RWPE1 (cell line): Measurements from ENCODE around the gene CTR9.

Experiments
- CTCF ChIA-PET: fragments of 350-600 bp; sonication (Branson Sonifier 250); formaldehyde crosslinking; extraction: SDS; loops from one replicate; lab custom pipeline; 2021; lab: Yijun Ruan, JAX
- POLR2A ChIA-PET: fragments of 400-600 bp; formaldehyde crosslinking; extraction: SDS; loops from one replicate; lab custom pipeline; 2020; ENCODE audit warnings: antibody characterized with exemption; ENCODE audit not compliant: low non-redundant PET; lab: Yijun Ruan, JAX
- DNase-seq: peaks from one replicate; pipeline ENCODE4 v3.0.0; 2012; ENCODE audit warnings: low spot score
- H3K27ac ChIP-seq: fragments of 450-650 bp; 2 replicates; pipeline ENCODE4 v1.5.1; 2017
- TF ChIP-seq, protein P1 (sequence below): fragments of 450-650 bp; conservative IDR thresholded peaks from 2 replicates; pipeline ENCODE4 v1.5.1; 2017; ENCODE audit warnings: low read depth, mild to moderate bottlenecking

CTR9 gene

DNA sequence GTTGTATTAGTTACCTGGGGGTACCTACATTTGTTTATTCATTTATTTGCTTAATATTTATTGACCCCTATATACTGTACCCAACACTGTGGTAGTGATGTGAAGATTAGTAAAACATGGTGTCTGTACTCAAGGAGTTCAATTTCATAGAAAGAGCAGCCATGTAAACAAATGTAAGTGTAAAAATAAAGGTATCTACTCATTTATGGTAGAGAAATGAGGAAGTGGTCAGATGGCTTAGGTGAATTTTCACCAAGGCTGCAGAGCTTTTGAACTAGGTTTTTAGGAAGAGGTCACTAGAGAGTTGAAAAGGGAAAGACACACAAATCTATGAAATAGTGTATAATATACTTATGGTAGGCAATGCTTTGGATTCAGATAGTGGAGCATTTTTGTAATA, 11.1 kb downstream of the CTR9 start:
- CTCF ChIA-PET: no interaction called here
- no peak for DNase-seq
- POLR2A ChIA-PET: no interaction called here

DNA sequence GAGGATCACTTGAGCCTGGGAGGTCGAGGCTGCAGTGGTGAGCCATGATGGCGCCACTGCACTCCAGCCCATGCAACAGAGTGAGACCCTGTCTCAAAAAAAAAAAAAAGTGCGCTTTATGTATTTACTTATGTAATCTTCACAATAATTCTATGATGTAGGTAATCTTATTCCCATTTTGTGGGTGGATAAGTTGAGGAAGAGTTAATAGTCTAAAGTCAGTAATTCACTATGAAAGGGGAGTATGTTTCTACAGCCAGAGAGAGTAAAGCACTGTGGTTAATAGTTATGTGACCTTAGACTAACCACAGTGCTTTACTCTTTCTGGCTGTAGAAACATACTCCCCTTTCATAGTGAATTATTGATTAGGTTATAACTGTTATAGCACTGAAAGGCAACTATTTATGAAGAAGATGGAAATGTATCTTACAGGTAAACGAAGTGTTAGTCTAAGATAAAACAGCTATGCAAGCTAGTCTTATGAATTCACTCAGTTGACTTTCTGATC, 11.9 kb downstream of the CTR9 start:
- TF ChIP-seq, protein P1, sequence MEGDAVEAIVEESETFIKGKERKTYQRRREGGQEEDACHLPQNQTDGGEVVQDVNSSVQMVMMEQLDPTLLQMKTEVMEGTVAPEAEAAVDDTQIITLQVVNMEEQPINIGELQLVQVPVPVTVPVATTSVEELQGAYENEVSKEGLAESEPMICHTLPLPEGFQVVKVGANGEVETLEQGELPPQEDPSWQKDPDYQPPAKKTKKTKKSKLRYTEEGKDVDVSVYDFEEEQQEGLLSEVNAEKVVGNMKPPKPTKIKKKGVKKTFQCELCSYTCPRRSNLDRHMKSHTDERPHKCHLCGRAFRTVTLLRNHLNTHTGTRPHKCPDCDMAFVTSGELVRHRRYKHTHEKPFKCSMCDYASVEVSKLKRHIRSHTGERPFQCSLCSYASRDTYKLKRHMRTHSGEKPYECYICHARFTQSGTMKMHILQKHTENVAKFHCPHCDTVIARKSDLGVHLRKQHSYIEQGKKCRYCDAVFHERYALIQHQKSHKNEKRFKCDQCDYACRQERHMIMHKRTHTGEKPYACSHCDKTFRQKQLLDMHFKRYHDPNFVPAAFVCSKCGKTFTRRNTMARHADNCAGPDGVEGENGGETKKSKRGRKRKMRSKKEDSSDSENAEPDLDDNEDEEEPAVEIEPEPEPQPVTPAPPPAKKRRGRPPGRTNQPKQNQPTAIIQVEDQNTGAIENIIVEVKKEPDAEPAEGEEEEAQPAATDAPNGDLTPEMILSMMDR: no peak
- ChIA-PET POLR2A (no interaction called here), CTCF (interaction anchor here (0.5 kb wide), 1 partner anchor 256 kb away, joined by 6 read pairs; no protein-coding TSS in a partner anchor)
- H3K27ac ChIP-seq: no peak overlapping the region
- no peak for DNase-seq

More for the DNA sequence above, 11.1 kb downstream of the CTR9 start:
- no peak overlapping the region for H3K27ac ChIP-seq
- TF ChIP-seq, protein P1: no peak

DNA sequence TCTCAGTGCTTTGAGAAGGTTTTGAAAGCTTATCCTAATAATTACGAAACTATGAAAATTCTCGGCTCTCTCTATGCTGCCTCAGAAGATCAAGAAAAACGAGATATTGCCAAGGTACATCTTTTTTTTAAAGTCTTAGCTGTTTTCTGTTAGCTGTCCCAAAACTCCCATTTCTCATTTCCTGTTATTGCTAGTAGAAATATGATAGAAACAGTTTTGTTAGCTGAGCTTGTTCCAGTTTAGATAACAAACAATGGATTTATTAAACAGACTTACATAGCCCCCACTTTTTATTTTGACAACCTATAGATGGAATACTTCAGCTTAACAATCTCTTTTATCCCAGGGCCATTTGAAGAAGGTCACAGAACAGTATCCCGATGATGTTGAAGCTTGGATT, 12.7 kb downstream of the CTR9 start:
- no peak for DNase-seq
- CTCF ChIA-PET: no interaction called here
- TF ChIP-seq, protein P1: no peak
- POLR2A ChIA-PET: interaction anchor here (0.5 kb wide), 1 partner anchor 45 kb away, joined by 4 read pairs; no protein-coding TSS in a partner anchor
- H3K27ac ChIP-seq: no peak overlapping the region

DNA sequence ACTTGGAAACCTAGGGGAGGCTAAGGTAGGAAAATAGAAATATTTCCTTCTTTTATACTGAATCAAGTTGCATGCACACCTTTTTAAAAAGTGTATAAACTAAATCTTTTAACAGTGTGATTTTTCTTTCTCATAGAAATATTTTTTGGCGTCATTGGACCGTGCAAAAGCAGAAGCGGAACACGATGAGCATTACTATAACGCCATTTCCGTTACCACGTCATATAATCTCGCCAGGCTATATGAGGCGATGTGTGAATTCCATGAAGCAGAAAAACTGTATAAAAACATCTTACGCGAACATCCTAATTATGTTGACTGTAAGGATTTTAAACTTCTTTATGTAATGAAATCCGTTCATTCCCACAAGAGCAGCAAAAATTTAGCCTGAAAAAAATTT, 13.4 kb downstream of the CTR9 start:
- POLR2A ChIA-PET: no interaction called here
- CTCF ChIA-PET: interaction anchor here (0.5 kb wide), 1 partner anchor 264 kb away, joined by 4 read pairs; no protein-coding TSS in a partner anchor

DNA sequence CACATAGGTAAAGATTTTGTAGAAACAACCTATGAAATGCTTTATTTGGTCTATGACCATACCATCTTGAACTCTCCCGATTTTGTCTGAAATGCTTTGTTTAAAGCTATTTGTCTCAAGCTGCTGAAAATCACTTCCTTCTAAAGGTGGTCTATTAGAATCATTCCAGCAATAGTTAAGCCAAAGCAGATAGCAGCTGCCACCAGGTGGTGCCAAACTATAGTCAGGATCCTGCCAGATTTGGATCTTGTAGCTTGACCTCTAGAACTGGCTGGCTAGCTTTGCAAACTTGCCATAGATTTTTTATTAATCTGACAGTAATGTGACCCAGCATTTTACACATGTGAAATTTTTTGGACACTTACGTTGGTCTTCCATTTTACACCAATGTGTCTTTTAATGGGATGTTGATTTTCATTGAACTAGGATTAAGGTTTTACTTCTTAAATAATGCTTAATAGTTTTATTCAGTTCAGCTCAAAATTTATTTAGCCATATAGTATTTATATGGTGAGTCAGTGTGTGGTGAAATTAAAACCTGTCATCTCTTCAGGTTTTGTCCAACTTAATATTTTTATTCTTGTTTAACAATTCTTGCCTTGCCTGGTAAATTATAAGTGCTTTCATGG, 19.7 kb downstream of the CTR9 start:
- H3K27ac ChIP-seq: no peak overlapping the region
- ChIA-PET CTCF (interaction anchor here (0.5 to 1.5 kb wide), 17 partner anchors 9 to 1447 kb away, joined by 3 to 6 read pairs (median 4); no protein-coding TSS in a partner anchor), POLR2A (no interaction called here)
- peak; percentile 37 for DNase-seq
- TF ChIP-seq, protein P1: peak; percentile 80

More for the DNA sequence above, 13.4 kb downstream of the CTR9 start:
- no peak overlapping the region for H3K27ac ChIP-seq
- TF ChIP-seq, protein P1: no peak
- DNase-seq: no peak

DNA sequence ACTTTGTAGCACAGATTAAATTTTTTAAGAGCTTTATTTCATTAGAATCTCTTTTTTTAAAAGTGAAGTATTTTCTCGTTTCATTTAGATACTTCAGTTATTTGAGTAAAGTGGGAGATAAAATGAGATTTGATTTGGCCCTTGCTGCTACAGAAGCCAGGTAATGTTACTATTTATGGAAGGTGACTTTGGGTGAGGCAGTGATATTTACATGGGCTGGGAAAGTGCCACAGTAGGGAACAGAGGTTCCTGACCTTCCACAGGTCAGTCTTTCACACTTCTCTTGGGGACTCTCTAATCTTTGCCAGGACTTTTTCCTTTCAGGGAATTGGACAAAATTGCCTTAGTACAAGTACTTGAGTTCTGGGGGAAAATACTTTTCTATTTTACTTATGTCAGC, 20.4 kb downstream of the CTR9 start:
- no peak overlapping the region for H3K27ac ChIP-seq
- CTCF ChIA-PET: interaction anchor here (0.9 to 1.3 kb wide), 3 partner anchors 12 to 252 kb away, joined by 3 to 4 read pairs (median 3); no protein-coding TSS in a partner anchor
- DNase-seq: no peak
- POLR2A ChIA-PET: no interaction called here
- TF ChIP-seq, protein P1: no peak
